ENCODE data around the gene TASP1. TPM values are rescaled to one million over a fixed set of nuclear protein-coding genes. Genes with fewer than 3 reads are reported as not detected.

The TASP1 gene
- total and polyA plus RNA-seq, 2 donors (not counting 3 experiments of a cell fraction or from before 2014, with no cell fraction given), result 3.5 to 8.9 TPM

DNA sequence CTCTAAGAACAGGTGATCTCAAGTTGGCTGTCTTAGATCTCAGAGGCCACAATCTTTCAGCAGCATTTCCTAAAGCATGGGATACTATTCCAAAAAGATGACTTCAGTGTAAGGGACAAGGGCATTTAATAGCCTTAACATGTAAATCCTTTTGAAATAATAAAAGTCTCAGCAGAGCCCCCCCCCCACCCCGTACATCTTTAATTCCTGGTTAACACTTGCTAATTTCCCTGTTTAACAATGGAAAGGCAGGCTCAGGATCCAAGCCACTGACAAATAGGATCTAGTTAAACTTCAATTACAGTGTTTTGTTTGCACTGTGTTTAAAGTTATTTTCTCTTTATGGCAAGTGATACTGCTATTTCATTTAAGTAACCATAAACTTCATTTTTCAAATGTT lies 12.0 kb downstream of the TASP1 start:
- H3K9ac ChIP-seq (replicated peaks; ENCODE audit: extremely low read depth, insufficient read depth, low read length), result no peak overlapping the region
- DNase-seq (ENCODE audit: low read depth, low spot score), result no peak
- H2AFZ ChIP-seq (ENCODE audit: low read depth, low read length), result no peak overlapping the region
- H3K9me1 ChIP-seq (replicated peaks; ENCODE audit: control insufficient read depth, extremely low read depth, insufficient read depth, low read length), result no peaks in the 10 kb centered on the region
- no peaks in the 10 kb centered on the region for H3K27me3 ChIP-seq (ENCODE audit: control insufficient read depth in 2 of 2, insufficient read depth in 2 of 2, low read length in 2 of 2)
- no peak overlapping the region for H3K4me2 ChIP-seq (ENCODE audit: insufficient read depth, low read length)
- peaks cover under 1% of the 10 kb centered on the region for H3K79me2 ChIP-seq (ENCODE audit: control insufficient read depth, insufficient read depth, low read length)
- H3K27ac ChIP-seq (ENCODE audit: insufficient read depth, low read depth, low read length), result no peak overlapping the region
- H3K4me3 ChIP-seq (replicated peaks in 1 of 3; ENCODE audit: insufficient read depth in 1 of 3, low read depth in 1 of 3, low read length in 3 of 3), result no peak overlapping the region
- intact Hi-C loops (cut with micrococcal nuclease) (no loop called here), dilution Hi-C loops (cut with MboI; ENCODE audit: extremely low pct_ligation_motif_present, low sequenced_read_pairs) (no loop called here)
- POLR2A ChIA-PET, result no interaction called here
- no peaks in the 10 kb centered on the region for H3K9me3 ChIP-seq (replicated peaks; ENCODE audit: control insufficient read depth, insufficient read depth, low read length)
- TF ChIP-seq MYC (IDR thresholded peaks at IDR 0.05; ENCODE audit: low read depth, low read length) (no peak), GATA2 (IDR thresholded peaks at IDR 0.05; ENCODE audit: insufficient read depth, insufficient read length, low read depth, low read length) (no peak), POLR2A (IDR thresholded peaks at IDR 0.05; ENCODE audit: low read depth, low read length) (no peak), POLR2AphosphoS5 (IDR thresholded peaks at IDR 0.05; ENCODE audit: insufficient read depth, low read depth, low read length) (no peak), JUN (IDR thresholded peaks at IDR 0.05; ENCODE audit: borderline replicate concordance, insufficient read depth, insufficient read length, low read depth) (no peak), EZH2 (IDR thresholded peaks at IDR 0.05; ENCODE audit: borderline replicate concordance, low read depth, low read length, severe bottlenecking) (no peak), FOS (IDR thresholded peaks at IDR 0.05; ENCODE audit: borderline replicate concordance, insufficient read depth, low read length) (no peak)
- TF ChIP-seq, protein P1, sequence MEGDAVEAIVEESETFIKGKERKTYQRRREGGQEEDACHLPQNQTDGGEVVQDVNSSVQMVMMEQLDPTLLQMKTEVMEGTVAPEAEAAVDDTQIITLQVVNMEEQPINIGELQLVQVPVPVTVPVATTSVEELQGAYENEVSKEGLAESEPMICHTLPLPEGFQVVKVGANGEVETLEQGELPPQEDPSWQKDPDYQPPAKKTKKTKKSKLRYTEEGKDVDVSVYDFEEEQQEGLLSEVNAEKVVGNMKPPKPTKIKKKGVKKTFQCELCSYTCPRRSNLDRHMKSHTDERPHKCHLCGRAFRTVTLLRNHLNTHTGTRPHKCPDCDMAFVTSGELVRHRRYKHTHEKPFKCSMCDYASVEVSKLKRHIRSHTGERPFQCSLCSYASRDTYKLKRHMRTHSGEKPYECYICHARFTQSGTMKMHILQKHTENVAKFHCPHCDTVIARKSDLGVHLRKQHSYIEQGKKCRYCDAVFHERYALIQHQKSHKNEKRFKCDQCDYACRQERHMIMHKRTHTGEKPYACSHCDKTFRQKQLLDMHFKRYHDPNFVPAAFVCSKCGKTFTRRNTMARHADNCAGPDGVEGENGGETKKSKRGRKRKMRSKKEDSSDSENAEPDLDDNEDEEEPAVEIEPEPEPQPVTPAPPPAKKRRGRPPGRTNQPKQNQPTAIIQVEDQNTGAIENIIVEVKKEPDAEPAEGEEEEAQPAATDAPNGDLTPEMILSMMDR (IDR thresholded peaks at IDR 0.05; ENCODE audit: extremely low read depth in 1 of 2, insufficient read depth in 1 of 2, low read depth in 1 of 2, low read length in 2 of 2), result no peak
- TF ChIP-seq, protein P2, sequence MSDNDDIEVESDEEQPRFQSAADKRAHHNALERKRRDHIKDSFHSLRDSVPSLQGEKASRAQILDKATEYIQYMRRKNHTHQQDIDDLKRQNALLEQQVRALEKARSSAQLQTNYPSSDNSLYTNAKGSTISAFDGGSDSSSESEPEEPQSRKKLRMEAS (IDR thresholded peaks at IDR 0.05; ENCODE audit: insufficient read depth, insufficient read length), result no peak
- no peaks in the 10 kb centered on the region for H3K4me1 ChIP-seq (ENCODE audit: control insufficient read depth, extremely low read depth, insufficient read depth, low read length)
- FAIRE-seq, result no peak
- no TSS peak for BruUV-seq (replicated peaks)
- CTCF ChIA-PET, result no interaction called here
- H3K36me3 ChIP-seq (ENCODE audit: control insufficient read depth in 2 of 2, extremely low read depth in 1 of 2, insufficient read depth in 2 of 2, low read length in 2 of 2), result no peaks in the 10 kb centered on the region
- no peaks in the 10 kb centered on the region for H4K20me1 ChIP-seq (replicated peaks; ENCODE audit: control insufficient read depth, extremely low read depth, insufficient read depth, low read length)

Data from endothelial cell of umbilical vein (primary cell).